ENCODE data around the gene CARD19.

DNA sequence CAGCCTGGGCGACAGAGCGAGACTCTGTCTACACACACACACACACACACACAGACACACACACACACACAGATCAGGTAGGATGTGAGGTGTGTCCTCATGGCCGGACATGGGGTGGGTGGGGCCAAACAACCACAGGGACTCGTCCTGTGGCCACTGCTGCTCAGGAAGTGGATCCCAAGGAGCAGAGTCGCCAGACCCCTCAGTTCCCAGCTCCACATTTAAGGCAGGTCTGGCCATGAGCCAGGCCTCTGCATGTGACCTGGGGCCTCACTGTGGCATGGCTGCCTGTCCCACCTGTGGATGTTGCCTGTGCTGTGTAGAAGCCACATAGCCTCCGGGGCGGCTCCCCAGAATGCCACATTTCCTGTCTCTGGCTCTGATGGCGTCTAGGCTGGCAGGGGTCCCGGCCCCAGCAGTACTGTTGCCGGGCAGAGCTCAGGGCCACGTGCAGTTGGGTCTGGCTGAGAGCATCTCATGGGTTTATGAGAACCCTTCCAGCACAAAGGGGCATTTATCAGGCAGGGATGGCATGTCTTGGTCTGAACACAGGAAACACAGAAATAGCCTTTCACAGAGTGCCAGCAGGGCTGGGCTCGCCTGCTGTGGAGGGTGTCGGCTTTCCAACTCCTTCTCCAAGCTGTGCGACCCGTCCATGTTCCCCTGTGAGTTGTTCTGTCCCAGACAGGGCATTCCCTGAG is 48.0 kb downstream of the CARD19 start:
- TF ChIP-seq MCM5 (IDR thresholded peaks at IDR 0.05; ENCODE audit: low read depth) (no peak), FOXK2 (conservative IDR thresholded peaks at IDR 0.05 in 1 of 2, IDR thresholded peaks at IDR 0.05 in 1 of 2; ENCODE audit: low read depth in 2 of 2) (no peak), SOX6 (IDR thresholded peaks at IDR 0.05) (no peak), HIVEP1 (CRISPR knock-in tag; IDR thresholded peaks at IDR 0.05) (no peak), ZNF584 (CRISPR knock-in tag; IDR thresholded peaks at IDR 0.05; ENCODE audit: low read depth) (no peak), EZH2 (IDR thresholded peaks at IDR 0.05; ENCODE audit: borderline replicate concordance, low read depth, low read length) (no peak), RBM25 (IDR thresholded peaks at IDR 0.05; ENCODE audit: low read depth, low read length, severe bottlenecking) (no peak), MXI1 (IDR thresholded peaks at IDR 0.05; ENCODE audit: low read depth, low read length) (no peak)
- TF ChIP-seq, protein P1, sequence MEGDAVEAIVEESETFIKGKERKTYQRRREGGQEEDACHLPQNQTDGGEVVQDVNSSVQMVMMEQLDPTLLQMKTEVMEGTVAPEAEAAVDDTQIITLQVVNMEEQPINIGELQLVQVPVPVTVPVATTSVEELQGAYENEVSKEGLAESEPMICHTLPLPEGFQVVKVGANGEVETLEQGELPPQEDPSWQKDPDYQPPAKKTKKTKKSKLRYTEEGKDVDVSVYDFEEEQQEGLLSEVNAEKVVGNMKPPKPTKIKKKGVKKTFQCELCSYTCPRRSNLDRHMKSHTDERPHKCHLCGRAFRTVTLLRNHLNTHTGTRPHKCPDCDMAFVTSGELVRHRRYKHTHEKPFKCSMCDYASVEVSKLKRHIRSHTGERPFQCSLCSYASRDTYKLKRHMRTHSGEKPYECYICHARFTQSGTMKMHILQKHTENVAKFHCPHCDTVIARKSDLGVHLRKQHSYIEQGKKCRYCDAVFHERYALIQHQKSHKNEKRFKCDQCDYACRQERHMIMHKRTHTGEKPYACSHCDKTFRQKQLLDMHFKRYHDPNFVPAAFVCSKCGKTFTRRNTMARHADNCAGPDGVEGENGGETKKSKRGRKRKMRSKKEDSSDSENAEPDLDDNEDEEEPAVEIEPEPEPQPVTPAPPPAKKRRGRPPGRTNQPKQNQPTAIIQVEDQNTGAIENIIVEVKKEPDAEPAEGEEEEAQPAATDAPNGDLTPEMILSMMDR (IDR thresholded peaks at IDR 0.05 in 2 of 3, conservative IDR thresholded peaks at IDR 0.05 in 1 of 3; ENCODE audit: insufficient read depth in 2 of 3, low read depth in 1 of 3, low read length in 3 of 3): no peak

Measured in K562 (cell line).